Gastrocnemius medialis (tissue), 4 donors: ENCODE measurements around the gene VSNL1.

Experiments used
- POLR2A ChIP-seq, 2 donors: fragments of 450-650 bp; IDR thresholded peaks; one replicate each; pipeline ENCODE4 v1.6.1; 2017; ENCODE audit warnings: antibody characterized with exemption in 2 of 2, mild to moderate bottlenecking in 2 of 2, moderate library complexity in 2 of 2
- TF ChIP-seq, protein P1 (sequence below), 5 experiments: fragments of 450-650 bp in 3 of 5; fragments of 200-600 bp in 2 of 5; sonication (generic) in 2 of 5; IDR thresholded peaks in 4 of 5; conservative IDR thresholded peaks in 1 of 5; 1 replicate in 4 of 5; 2 replicates in 1 of 5; pipeline ENCODE4 v1.5.1; 2016 to 2019; ENCODE audit warnings: antibody characterized with exemption in 5 of 5, mild to moderate bottlenecking in 3 of 5, moderate library complexity in 3 of 5

DNA sequence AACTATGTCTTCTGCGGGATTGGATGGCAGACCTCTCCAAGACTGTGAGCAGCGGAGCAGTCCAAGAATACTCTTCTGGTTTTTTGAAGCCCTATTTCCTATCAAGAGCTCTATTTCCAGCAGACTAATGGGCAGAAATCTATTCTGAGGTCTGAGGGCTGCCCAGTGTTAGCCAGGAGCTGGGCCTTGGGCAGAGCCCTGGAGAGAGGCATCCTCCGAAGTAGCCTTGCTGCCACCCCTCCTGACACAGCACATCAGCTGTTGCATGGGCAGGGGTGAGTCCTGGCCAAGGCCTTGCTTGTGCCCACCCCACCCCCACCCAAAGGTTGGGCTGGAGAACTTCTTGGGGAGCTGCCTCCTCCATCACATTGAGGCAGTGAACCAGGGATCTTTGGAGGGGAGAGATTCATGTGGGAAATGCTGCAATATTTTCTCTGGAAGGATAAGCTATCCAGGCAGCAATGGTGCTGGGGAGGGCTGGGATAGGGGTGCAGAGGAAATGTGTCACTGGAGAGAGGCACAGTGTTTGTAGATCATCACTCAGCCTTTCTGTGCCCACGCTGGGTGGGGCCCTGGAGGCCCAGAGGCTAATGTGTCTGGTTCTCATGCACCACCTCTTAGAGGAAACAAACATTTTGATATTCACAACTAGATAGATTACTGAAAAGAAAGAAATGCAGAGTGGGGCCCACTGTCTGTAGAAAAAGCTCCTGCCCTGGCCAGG, 104.7 kb downstream of the VSNL1 start:
- TF ChIP-seq, protein P1, sequence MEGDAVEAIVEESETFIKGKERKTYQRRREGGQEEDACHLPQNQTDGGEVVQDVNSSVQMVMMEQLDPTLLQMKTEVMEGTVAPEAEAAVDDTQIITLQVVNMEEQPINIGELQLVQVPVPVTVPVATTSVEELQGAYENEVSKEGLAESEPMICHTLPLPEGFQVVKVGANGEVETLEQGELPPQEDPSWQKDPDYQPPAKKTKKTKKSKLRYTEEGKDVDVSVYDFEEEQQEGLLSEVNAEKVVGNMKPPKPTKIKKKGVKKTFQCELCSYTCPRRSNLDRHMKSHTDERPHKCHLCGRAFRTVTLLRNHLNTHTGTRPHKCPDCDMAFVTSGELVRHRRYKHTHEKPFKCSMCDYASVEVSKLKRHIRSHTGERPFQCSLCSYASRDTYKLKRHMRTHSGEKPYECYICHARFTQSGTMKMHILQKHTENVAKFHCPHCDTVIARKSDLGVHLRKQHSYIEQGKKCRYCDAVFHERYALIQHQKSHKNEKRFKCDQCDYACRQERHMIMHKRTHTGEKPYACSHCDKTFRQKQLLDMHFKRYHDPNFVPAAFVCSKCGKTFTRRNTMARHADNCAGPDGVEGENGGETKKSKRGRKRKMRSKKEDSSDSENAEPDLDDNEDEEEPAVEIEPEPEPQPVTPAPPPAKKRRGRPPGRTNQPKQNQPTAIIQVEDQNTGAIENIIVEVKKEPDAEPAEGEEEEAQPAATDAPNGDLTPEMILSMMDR (IDR thresholded peaks at IDR 0.05 in 4 of 5, conservative IDR thresholded peaks at IDR 0.05 in 1 of 5) = no peak
- no peak for TF ChIP-seq POLR2A (IDR thresholded peaks at IDR 0.05)
